ENCODE data around the gene ACO2.

The ACO2 gene

GRCh38 chr22:41522813-41523212 is 53.9 kb downstream of the ACO2 start:
- no peak for DNase-seq (ENCODE audit: low read depth in 2 of 2, low spot score in 1 of 2)

GRCh38 chr22:41523464-41524221 is 54.7 kb downstream of the ACO2 start:
- no peak for DNase-seq (ENCODE audit: low read depth in 2 of 2, low spot score in 1 of 2)

GRCh38 chr22:41524251-41524661 is 55.3 kb downstream of the ACO2 start:
- DNase-seq (ENCODE audit: low read depth in 2 of 2, low spot score in 1 of 2) = no peak

- peak in 1 of 2 donors; percentile 31 for DNase-seq (ENCODE audit: low read depth in 2 of 2, low spot score in 1 of 2)
Measured at GRCh38 chr22:41524809-41525449, 56.0 kb downstream of the ACO2 start.

- no peak for DNase-seq (ENCODE audit: low read depth in 2 of 2, low spot score in 1 of 2)
Measured at GRCh38 chr22:41525450-41526225, 56.7 kb downstream of the ACO2 start.

- no peak for DNase-seq (ENCODE audit: low read depth in 2 of 2, low spot score in 1 of 2)
Measured at GRCh38 chr22:41526226-41526829, 57.4 kb downstream of the ACO2 start.

GRCh38 chr22:41526830-41527799 is 58.2 kb downstream of the ACO2 start:
- peak; percentile 36 to 45 for DNase-seq (ENCODE audit: low read depth in 2 of 2, low spot score in 1 of 2)

- no peak for DNase-seq (ENCODE audit: low read depth in 2 of 2, low spot score in 1 of 2)
Measured at GRCh38 chr22:41528132-41528766, 59.3 kb downstream of the ACO2 start.

- no peak for DNase-seq (ENCODE audit: low read depth in 2 of 2, low spot score in 1 of 2)
Measured at GRCh38 chr22:41528938-41529561, 60.1 kb downstream of the ACO2 start.

GRCh38 chr22:41530890-41531714 is 62.2 kb downstream of the ACO2 start:
- no peak for DNase-seq (ENCODE audit: low read depth in 2 of 2, low spot score in 1 of 2)

- no peak for DNase-seq (ENCODE audit: low read depth in 2 of 2, low spot score in 1 of 2)
Measured at GRCh38 chr22:41531715-41532477, 63.0 kb downstream of the ACO2 start.

GRCh38 chr22:41532908-41533825 is 64.2 kb downstream of the ACO2 start:
- DNase-seq (ENCODE audit: low read depth in 2 of 2, low spot score in 1 of 2) = peak; percentile 30 to 34

- no peak for DNase-seq (ENCODE audit: low read depth in 2 of 2, low spot score in 1 of 2)
Measured at GRCh38 chr22:41534219-41534618, 65.3 kb downstream of the ACO2 start.

GRCh38 chr22:41535244-41535643 is 66.3 kb downstream of the ACO2 start:
- DNase-seq (ENCODE audit: low read depth in 2 of 2, low spot score in 1 of 2) = no peak

GRCh38 chr22:41537203-41537602 is 68.3 kb downstream of the ACO2 start:
- no peak for DNase-seq (ENCODE audit: low read depth in 2 of 2, low spot score in 1 of 2)

- no peak for DNase-seq (ENCODE audit: low read depth in 2 of 2, low spot score in 1 of 2)
Measured at GRCh38 chr22:41538583-41538982, 69.7 kb downstream of the ACO2 start.
